NAMALWA (cell line): ENCODE data around the gene PKNOX2.

Source experiments
- DNase-seq: peaks from one replicate; pipeline ENCODE4 v3.0.0-alpha.2; 2015; ENCODE audit warnings: low spot score

The PKNOX2 gene

DNA sequence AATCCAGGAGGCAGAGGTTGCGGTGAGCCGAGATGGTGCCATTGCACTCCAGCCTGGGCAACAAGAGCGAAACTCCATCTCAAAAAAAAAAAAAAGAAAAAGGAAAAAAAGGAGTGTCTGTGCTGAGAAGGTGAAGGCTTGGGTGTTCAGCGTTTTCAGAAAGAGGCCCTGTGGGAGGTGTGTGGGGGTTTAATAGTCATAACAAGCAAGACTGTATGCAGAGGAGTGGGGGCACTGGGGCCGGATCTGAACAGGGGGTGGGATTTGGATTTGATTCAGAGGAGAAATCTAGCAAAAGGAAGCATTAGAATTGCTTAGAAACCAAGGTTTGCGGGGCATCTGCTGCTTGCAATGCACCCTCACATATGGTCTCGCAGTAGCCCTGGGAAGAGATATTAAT lies 195.5 kb downstream of the PKNOX2 start:
- no peak for DNase-seq

GRCh38 chr11:125364121-125364826 lies 199.7 kb downstream of the PKNOX2 start:
- no peak for DNase-seq

- no peak for DNase-seq
Measured at GRCh38 chr11:125365196-125365931, 200.8 kb downstream of the PKNOX2 start.

DNA sequence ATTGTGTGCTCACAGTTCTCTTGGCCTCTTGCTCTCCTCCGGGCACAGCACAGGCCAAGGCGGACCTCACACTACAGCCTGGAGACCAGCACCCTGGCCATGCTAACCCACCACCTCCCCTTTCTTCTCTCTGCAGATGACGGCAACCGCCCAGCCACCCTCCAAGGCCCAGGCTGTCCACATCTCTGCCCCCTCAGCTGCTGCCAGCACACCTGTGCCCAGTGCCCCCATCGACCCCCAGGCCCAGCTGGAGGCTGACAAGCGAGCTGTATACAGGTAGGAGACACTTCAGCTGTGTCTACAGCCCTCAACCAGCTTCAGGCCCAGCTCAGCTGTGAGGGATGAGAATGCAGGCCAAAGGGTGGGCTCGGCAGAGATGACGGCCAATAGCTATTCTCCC lies 203.2 kb downstream of the PKNOX2 start:
- no peak for DNase-seq

- DNase-seq: no peak
Measured at GRCh38 chr11:125368757-125369156, 204.2 kb downstream of the PKNOX2 start.

GRCh38 chr11:125369808-125370207 lies 205.3 kb downstream of the PKNOX2 start:
- DNase-seq: no peak

GRCh38 chr11:125370561-125371389 lies 206.2 kb downstream of the PKNOX2 start:
- DNase-seq: no peak

DNA sequence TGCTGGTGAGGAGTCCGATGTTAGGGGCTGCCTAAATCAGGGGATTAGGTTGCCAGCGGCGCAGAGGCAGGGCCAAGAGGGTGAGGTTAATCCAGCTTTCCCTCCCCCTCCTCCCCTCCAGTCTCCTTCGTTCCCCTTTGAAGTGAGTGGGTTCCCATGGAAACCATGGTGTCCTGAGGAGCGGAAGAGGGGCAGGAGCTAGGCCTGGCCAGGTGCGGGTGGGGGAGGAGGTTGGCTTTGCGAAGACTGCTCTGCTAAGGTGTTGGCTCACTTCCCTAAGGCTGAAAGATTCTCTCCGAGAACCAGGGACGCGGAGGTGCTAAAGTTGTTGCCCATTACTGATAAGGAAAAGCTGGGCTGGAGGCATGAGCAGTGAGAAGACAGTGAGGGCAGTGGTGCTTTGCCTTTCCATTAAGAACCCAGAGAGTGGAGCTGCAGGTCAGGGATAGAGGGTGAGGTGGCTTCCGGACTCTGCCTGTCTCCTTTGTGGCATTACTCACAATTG lies 206.9 kb downstream of the PKNOX2 start:
- DNase-seq: no peak

DNA sequence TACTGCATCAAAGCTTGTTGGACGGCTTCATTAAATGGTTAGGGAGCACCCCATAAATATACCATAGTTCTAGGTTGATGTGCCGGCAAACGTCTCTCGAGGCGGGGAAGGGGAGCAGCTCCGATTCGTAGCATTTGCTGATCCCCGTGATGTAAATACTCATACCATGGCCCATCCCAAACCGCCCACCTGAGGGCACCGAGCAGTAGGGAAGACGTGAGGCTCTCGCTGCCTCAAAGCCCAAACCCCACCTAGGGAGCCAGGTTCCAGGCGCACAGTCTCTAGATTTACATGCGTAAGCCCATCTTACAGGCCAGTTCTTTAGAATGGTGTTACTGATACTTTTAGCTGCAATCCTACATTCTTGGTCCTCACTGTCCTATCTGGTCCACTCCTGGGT lies 207.5 kb downstream of the PKNOX2 start:
- DNase-seq: no peak

DNA sequence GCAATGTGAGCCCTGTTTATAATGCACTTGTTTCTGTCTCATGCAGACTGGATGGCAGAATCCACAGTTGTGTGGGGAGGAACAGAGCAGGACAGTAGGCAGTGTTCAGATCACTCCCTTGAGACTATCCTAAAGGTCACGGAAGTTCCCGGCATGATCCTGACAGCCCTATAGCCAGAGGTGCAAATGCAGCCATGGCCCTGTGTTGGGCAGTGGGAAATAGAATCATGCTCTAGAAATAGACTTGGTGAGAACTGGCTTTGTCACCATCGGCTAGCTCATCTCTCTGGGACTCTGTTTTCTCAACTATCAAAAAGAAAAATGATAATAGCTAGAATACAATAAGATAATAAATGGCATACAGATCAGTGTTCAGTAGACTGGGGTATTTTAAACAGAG lies 208.4 kb downstream of the PKNOX2 start:
- no peak for DNase-seq

GRCh38 chr11:125373426-125374391 lies 209.2 kb downstream of the PKNOX2 start:
- DNase-seq: no peak

DNA sequence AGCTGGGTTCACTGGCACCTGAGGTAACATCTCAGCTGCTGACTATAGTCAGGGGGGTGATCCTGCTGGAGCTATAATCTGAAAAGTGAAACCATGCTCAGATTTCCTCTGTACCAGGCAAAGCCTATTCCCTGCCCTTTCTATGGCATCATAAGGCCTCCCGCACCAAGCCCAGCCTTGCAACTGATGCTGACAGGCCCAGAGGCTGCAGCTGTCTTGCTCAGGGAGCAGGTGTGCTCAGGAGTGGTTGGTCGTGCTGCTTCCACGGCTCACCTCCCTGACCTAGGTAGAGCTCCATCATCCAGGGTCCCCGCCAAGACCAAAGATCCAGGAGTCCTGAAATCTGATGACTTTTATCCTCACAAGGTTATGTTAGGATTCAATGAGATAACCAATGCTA lies 209.8 kb downstream of the PKNOX2 start:
- DNase-seq: no peak

- DNase-seq: no peak
Measured at GRCh38 chr11:125375146-125375545, 210.6 kb downstream of the PKNOX2 start.

DNA sequence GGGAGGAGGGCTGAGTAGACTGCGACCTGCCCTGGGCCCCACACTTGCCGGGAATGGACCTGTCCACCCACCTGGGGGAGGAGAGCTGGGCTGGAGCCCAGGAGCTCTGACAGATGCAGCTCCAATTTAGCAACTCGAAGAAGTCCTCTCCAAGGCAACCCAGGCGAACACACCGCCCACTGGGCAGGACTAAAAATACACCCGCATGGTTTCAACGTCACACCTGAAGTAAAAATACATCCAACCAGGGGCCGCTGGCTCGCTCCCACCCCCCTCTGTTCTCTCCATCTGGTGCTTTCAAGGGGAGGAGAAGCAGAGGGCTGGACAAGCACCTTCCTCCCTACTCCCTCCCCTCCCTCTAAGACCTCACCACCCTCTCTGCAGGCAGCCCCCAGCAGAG lies 211.6 kb downstream of the PKNOX2 start:
- peak; percentile 16 for DNase-seq

DNA sequence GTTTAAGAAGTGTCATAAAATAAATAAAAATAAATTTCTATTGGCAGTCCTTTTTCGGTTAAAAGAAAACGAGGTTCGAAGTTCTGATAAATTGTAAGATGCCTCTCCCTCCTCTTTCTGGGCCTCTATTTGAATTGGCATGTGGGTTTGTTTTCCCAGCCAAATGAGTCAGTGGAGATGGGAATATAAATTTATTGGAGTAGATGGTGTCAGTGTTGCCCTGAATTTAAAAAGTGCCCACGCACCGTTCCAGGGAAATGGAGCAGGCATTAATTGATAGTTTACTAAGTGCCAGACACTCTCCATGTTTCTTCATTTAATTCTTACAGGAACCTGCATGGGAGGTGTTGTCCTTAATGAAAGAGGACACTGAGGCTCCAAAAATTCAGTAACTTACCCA lies 212.3 kb downstream of the PKNOX2 start:
- DNase-seq: no peak

DNA sequence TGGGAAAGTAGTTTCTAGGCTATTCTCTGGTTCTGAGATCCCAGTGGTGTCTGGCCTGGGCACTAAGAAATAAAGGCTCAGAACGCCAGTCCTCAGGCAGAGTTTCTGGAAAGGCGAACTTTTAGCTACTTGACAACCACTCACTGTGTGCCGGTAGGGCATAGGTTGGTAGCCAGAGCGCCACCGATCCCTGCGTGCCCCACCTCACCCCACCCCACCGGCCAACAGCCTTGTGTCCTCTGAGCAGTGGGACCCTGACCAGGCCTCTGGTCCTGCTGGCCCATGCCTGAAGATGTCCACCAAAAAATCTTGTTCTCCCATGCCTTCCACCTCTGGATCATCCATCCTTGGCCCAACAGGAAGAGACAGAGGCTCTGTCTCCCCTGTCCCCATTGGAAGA lies 213.5 kb downstream of the PKNOX2 start:
- no peak for DNase-seq

- DNase-seq: no peak
Measured at GRCh38 chr11:125378571-125378970, 214.0 kb downstream of the PKNOX2 start.

DNA sequence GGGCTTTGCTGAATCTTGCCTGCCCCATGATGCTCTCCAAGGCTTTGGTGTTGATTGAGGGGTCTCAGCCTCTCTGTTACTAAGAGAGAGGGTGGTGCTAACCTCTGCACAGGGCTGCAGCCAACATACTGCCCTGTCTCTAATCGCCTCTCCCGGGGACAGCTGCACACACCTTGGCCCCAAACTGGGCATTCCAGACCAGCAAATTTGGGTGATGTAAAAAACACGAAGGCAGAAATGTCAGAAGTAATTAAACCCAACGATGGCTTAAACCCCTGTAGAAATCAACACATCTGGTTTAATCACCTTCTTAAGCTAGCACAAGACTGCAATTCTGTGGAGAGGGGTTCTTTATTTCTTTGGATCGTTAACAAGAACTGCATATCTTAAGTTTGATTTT lies 215.0 kb downstream of the PKNOX2 start:
- no peak for DNase-seq

DNA sequence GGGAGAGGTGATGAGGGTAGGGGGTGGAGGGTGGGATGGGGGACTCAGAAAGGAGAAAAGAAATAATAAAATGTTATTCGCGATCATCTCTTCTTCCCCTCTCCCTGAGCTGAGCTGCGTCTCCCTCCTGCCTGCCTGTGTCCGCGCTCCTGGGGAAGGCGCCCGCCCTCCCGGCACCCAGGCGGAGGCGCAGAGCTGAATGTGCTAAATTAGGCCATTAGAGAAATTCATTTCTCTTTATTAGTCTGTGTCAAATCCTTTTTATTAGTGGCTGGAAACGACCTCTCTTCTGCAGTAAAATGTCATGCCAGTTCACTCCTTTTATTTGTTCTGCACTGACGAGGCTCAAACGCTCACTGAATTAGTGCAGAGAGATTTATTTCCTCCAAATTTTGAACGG lies 215.4 kb downstream of the PKNOX2 start:
- DNase-seq: no peak

GRCh38 chr11:125380756-125381445 lies 216.3 kb downstream of the PKNOX2 start:
- DNase-seq: no peak

DNA sequence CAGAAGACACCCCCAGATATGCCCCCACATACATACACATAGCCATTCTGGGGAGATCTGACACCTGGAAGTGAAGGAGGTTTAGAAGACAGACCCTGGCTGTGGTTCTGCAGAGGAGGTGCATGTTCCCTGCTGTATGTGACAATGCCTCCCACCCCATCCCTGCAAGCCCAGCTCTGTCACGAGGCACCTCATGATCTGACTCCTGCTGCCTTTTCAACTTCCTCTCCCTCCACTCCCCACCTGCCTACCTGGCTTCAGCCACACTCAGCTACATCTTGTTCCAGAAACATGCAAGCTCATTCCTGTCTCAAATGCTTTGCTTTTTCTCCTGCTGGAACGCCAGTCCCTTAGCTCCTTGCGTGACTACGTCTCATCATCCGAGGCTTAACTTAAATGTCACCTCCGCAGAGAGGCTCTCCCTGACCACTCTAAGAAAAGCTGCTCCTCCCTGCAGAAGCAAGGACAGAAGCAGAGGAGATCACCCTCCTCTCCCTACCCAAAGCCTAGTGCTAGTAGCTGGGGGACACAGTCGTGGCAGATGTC lies 217.0 kb downstream of the PKNOX2 start:
- DNase-seq: no peak
